Kidney epithelial cell (primary cell): ENCODE results near the gene RGS11. TPM values are rescaled to one million over a fixed set of nuclear protein-coding genes. Genes with fewer than 3 reads are reported as not detected.

ENCODE experiments used
- DNase-seq: peaks from one replicate; pipeline ENCODE4 v3.0.0-alpha.2; 2010; ENCODE audit warnings: low read depth
- H3K27me3 ChIP-seq: 2 replicates; pipeline ENCODE4 v1.6.0; 2011; ENCODE audit warnings: low read length; ENCODE audit not compliant: control insufficient read depth, insufficient read depth
- H3K36me3 ChIP-seq: 2 replicates; pipeline ENCODE4 v1.5.1; 2011; ENCODE audit warnings: low read length; ENCODE audit not compliant: control insufficient read depth, insufficient read depth
- H3K4me3 ChIP-seq: 2 replicates; pipeline ENCODE4 v1.5.1; 2011; ENCODE audit warnings: low read depth, mild to moderate bottlenecking, control low read depth, low read length
- total RNA-seq: library from RNA; depleted of rRNA; stranded (reverse); fragments of >200 nt; gene quantifications from 2 replicates; pipeline ENCODE4 v1.2.3, GENCODE V29; 2015
- TF ChIP-seq, protein P1 (sequence below): IDR thresholded peaks from 2 replicates; pipeline ENCODE4 v1.5.1; 2011; ENCODE audit warnings: mild to moderate bottlenecking, moderate library complexity, low read length, control low read depth, inconsistent platforms; ENCODE audit not compliant: insufficient read depth, poor library complexity, severe bottlenecking

RGS11 gene
- total RNA-seq, 1 donor from 2014 or later = not detected

DNA sequence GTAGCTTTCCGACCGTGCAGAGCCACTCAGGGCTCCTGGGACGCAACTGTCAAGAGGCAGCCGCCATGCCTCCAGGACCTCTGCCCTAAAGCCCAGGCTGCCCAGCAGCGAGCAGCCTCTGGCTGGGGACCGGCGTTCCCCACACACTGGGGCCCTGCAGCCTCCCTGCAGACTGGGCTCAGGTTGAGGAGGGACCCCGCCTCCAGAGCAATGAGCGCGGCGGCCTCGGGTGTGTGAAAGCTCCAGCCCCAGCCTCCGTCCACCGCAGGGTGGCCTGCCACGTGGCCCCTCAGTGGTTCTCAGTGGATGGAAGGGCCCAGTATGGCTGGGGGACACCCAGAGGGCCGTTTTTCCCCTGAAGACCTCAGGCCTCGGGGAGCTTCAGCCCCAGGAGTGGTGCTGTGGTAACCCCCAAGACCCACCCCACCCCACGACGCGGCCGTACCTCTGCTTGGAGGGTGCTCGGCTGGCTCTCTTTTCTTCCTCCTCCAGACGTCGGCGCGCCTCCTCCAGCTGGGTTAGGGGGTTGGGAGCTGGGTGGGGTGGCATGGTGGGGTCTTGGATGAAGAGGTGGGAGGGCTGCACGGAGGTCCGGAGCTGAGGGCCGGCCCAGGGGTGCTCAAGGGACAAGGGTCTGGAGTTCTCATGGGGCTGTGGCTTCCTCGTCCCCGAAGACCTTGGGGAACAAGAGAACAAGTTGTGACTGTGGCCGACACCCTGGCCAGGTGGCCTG, 17.5 kb upstream of the RGS11 start:
- H3K27me3 ChIP-seq = no peaks in the 10 kb centered on the region
- H3K4me3 ChIP-seq = no peak overlapping the region
- no peaks in the 10 kb centered on the region for H3K36me3 ChIP-seq
- TF ChIP-seq, protein P1, sequence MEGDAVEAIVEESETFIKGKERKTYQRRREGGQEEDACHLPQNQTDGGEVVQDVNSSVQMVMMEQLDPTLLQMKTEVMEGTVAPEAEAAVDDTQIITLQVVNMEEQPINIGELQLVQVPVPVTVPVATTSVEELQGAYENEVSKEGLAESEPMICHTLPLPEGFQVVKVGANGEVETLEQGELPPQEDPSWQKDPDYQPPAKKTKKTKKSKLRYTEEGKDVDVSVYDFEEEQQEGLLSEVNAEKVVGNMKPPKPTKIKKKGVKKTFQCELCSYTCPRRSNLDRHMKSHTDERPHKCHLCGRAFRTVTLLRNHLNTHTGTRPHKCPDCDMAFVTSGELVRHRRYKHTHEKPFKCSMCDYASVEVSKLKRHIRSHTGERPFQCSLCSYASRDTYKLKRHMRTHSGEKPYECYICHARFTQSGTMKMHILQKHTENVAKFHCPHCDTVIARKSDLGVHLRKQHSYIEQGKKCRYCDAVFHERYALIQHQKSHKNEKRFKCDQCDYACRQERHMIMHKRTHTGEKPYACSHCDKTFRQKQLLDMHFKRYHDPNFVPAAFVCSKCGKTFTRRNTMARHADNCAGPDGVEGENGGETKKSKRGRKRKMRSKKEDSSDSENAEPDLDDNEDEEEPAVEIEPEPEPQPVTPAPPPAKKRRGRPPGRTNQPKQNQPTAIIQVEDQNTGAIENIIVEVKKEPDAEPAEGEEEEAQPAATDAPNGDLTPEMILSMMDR = no peak
- no peak for DNase-seq

DNA sequence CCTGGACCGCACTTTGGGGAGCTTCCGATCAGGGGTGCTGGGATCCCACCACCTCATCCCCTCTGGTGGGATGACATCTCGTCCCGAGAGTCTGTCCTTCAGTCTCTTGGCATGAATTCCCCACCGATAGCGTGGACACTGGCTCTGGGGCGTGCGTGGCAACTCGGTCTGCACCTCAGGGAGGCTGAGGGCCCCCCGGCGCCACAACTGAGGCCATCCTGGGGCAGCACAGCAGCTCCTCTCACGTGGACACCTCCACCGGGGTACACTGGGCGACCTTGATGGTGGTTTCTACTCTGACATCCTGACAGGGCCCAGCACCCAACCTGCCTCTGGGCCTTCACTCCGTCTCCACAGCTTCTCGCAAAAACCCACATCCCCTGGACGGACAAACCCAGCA, 15.8 kb upstream of the RGS11 start:
- TF ChIP-seq, protein P1 = no peak
- H3K4me3 ChIP-seq = no peak overlapping the region
- H3K36me3 ChIP-seq = no peaks in the 10 kb centered on the region

GRCh38 chr16:290681-291405, 15.1 kb upstream of the RGS11 start:
- Histone ChIP-seq H3K27me3 (no peaks in the 10 kb centered on the region), H3K4me3 (no peak overlapping the region), H3K36me3 (no peaks in the 10 kb centered on the region)
- TF ChIP-seq, protein P1 = no peak
- no peak for DNase-seq

More for the DNA sequence above, 15.8 kb upstream of the RGS11 start:
- DNase-seq = no peak
- H3K27me3 ChIP-seq = no peaks in the 10 kb centered on the region

DNA sequence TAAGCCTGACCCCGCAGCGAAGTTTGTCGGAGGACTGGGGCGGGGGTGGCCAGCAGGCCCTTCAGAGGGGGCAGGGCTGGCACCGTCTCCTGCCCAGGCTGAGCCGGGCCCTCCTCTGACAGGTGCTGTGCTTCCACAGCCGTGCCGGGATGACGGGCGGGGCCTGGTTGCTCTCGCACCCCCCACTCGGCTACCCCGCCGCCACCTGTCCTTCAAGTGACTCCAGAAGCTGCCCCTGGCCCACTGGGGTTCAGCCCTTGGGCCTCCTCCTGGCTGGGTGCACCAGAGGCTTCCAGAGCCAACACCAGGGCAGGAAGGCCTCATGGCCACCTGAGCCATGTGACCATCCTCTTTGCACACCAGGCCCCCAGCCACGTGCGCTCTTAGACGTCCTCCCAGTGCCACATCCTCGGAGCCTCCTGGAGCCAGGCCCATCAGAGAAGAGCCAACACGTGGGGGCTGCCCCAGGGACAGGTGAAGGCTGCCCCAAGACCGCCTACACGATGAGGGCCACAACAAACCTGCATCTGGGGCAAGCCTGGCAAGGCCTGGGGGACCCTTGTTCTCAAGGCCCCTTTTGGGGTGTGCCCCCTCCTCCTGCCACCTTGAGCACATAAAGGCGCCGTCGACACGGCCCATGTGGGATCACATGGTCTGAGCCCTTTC, 14.4 kb upstream of the RGS11 start:
- Histone ChIP-seq H3K36me3 (no peaks in the 10 kb centered on the region), H3K4me3 (no peak overlapping the region), H3K27me3 (no peaks in the 10 kb centered on the region)
- TF ChIP-seq, protein P1 = no peak
- no peak for DNase-seq

- Histone ChIP-seq H3K36me3 (no peaks in the 10 kb centered on the region), H3K4me3 (no peak overlapping the region), H3K27me3 (no peaks in the 10 kb centered on the region)
- TF ChIP-seq, protein P1 = no peak
- no peak for DNase-seq
These were observed 13.8 kb upstream of the RGS11 start for GRCh38 chr16:289395-289997.
